NCI-H446 (cell line): ENCODE data around the gene ACKR2.

ENCODE experiments used
- DNase-seq, 2 experiments: peaks; one replicate each; lab custom pipeline; 2025; lab: John Stamatoyannopoulos, UW

ACKR2 gene

GRCh38 chr3:42829628-42830436 is 20.6 kb downstream of the ACKR2 start:
- DNase-seq, result no peak

GRCh38 chr3:42830437-42831320 is 21.4 kb downstream of the ACKR2 start:
- DNase-seq, result peak; percentile 28 to 36

- peak in 1 of 2 experiments; percentile 65 for DNase-seq
These were observed 22.1 kb downstream of the ACKR2 start for GRCh38 chr3:42831321-42831713.

DNA sequence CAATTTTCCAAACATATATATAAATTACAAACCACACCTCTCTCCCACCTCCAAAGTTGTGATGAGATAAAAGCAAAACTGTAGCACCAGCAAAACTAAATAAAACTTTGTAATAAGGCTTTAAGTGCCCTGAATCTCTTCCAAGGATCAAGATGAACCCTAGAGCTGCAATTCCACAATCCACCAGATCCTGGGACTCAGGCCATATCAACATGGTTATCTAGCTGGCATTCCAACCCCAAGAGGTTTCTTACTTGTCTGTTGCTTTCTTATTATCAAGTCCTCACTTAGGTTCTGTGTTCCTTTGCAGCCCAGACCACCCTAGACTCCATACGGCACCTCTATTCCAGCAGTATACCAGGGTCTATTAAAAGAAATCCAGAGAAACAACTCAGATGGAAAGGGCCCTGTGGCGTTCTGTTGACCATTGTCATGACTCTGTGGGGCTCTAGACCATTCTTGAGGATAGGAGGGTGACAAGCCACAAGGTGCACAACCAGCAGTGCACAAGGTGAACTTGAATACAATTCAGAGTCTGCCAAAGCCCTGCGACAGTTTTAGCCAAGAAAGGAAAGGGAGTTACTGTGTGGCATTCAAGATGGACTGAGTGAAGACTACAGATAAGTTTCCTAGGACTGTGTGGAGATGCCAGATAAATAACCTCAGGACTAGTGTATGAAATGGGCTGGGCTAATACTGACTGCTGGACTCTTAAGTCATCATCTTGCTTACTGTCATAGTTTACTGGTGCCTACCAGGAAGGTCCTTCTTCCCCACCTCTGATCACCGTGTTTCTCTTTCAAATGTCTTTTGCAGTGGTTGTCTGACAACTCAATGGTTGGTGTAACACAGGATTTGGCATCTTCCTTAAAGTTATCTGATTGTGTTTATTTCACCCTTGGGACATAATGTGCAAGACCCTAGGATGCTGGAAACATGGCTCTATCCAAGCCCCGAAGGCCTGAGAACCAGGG is 27.2 kb downstream of the ACKR2 start:
- no peak for DNase-seq

GRCh38 chr3:42838571-42838970 is 29.3 kb downstream of the ACKR2 start:
- no peak for DNase-seq

- peak; percentile 6 to 63 for DNase-seq
These were observed 30.4 kb downstream of the ACKR2 start for GRCh38 chr3:42839616-42840015.

GRCh38 chr3:42841332-42841731 is 32.1 kb downstream of the ACKR2 start:
- no peak for DNase-seq

DNA sequence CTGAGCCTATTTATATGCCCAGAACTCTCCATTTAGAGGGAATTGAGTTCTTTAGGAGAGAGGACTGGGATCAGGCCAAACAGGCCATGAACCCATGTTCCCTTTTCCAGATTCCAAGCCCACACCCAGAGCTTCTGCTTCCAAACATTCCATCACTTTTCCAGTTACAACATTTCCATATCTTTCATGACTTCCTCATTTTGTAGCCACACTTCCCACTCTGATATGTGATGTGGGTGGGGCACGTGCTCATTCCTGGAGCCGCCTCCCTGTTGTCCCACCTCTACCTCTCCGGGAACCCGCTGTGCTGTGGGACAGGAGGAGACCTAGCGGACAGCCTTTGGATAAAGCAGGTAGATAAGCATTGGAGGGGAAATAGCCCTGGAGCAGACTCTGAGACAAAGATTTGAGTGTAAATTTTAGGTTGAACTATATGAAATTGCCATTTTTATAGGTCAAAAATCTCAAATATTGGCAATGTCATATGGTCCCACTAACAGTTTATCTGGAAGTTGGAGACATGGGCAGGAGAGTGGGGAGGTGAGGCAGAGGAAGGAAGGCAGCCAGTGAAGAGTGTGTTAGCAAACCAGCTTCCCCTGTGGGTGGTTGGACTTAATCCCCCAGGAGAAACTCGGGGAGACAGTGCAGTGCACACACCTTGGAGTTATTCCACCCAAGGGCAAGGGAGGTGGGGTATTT is 34.6 kb downstream of the ACKR2 start:
- no peak for DNase-seq

- DNase-seq, result no peak
These were observed 35.1 kb downstream of the ACKR2 start for GRCh38 chr3:42844412-42844713.

- no peak for DNase-seq
These were observed 35.6 kb downstream of the ACKR2 start for GRCh38 chr3:42844815-42845214.

GRCh38 chr3:42846685-42847522 is 37.7 kb downstream of the ACKR2 start:
- no peak for DNase-seq

DNA sequence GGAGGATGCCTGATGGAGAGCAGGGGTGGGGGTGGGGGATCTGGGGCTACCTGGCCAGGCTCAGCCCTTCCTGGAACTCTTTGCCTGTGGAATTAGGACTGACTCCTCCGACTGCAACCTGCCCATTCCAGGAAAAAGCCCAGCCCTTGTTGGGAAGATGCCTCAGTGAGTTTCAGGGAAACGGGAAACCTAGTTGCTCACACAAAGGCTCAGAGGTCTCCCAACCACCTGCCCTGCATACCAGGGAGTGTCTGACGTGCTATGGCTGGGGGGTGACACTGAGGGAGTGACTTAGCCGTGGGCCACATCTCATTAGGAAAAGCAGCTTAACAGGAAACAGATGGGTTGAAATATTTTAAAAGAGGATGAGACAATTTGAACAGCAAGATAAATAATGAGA is 38.5 kb downstream of the ACKR2 start:
- DNase-seq, result no peak

- DNase-seq, result no peak
These were observed 39.8 kb downstream of the ACKR2 start for GRCh38 chr3:42849017-42849416.

DNA sequence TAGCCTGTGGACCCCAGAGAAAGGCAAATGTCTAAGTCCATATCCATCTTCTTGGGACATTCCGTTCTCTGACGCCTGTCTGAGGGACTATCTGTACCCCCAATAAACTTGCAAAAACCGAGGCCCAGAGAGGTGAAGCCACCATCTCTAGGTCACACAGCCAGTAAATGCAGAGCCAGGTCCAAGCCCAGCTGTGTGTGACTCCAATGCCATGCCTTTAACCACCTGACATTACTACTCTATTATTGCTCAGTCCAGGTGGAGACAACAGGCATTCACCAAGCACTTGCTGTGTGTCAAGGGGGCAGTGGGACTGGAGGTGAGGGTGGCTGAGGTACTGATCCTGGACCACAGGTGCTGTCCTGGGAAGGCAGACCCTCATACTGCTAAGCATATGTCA is 41.0 kb downstream of the ACKR2 start:
- no peak for DNase-seq

DNA sequence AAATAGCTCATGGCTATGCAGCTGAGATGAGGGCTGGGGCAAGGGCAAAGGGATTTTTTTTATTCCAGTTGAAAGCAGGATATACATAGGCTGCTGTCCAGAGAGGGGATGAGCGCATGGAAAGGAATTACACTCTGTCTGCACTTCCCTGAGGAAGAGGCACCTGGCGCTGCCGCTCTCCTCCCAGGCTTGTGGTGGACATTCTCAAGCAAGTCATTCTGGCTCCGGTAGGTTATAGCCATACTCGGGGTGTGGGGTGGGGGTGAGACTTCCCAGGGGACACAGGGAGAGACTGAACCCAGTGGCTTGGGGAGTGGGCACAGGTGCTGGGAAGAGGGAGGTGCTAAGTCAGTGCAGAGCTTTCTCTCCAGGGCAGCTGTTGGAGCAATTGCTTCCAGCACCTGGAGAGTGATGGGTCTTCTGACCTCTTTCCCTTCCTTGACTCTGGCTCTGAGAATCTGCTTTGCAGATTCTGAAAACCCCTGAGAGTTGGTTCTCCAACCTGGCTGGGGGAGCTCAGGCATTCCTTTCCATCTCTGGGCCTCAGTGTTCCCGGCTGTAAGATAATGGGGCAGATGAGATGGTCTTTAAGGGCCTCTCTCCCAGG is 42.1 kb downstream of the ACKR2 start:
- DNase-seq, result no peak

DNA sequence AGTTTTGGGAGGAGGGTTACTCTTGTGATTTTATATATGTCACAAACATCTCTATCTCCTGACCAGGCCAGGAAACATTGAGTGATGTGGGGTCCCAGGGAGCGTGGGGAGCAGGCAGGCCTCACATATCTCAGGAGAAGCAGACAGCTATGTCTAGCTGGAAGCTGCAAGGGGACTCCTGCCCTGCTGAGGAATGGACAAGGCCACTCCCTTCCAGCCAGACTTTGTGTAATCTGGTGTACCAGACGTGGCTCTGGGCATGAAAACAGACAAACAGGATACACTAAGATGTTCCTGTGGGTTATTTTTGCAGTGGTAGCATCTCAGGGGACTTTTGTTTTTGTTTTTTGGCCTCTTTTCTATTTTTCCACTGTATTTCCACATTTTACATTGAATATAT is 43.2 kb downstream of the ACKR2 start:
- no peak for DNase-seq

DNA sequence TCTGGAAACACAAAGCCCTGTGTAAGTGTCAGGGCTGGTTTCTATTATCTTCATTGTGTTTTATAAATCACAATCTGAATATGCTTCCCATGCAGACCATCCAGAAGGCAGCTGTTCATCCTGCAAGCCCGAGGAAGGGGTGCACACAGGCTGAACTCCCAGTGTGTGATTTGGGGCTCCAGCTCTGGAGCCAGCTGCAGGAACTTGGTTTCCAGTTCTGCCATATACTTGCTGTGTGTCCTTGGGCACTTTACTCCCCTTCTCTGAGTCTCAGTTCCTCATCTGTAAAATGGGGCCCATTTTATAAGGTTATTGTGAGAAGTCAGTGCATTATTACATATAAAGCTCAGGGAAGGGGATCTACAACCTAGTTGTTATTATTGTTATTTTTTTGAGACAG is 43.8 kb downstream of the ACKR2 start:
- DNase-seq, result no peak

GRCh38 chr3:42853739-42854302 is 44.6 kb downstream of the ACKR2 start:
- no peak for DNase-seq

GRCh38 chr3:42855219-42855546 is 45.9 kb downstream of the ACKR2 start:
- DNase-seq, result no peak
